Subcutaneous adipose tissue (tissue), 4 donors: Measurements from ENCODE around the gene TMEM132C. TPM values are rescaled to one million over a fixed set of nuclear protein-coding genes. Genes with fewer than 3 reads are reported as not detected.

ENCODE experiments used
- CTCF ChIP-seq: fragments of 450-650 bp; IDR thresholded peaks from one replicate; pipeline ENCODE4 v1.5.1; 2016; ENCODE audit warnings: low read depth, mild to moderate bottlenecking, control low read depth, antibody characterized with exemption, moderate library complexity
- total RNA-seq, 4 donors: library from RNA; depleted of rRNA; stranded (reverse); fragments of >200 nt; gene quantifications; one replicate each; pipeline ENCODE4 v1.1.0, GENCODE V29; 2016

Gene TMEM132C
- total RNA-seq, 4 donors from 2014 or later: 44.2 to 73.5 (median 67.8) TPM

GRCh38 chr12:128536810-128537209 lies 269.8 kb downstream of the TMEM132C start:
- TF ChIP-seq CTCF: no peak

DNA sequence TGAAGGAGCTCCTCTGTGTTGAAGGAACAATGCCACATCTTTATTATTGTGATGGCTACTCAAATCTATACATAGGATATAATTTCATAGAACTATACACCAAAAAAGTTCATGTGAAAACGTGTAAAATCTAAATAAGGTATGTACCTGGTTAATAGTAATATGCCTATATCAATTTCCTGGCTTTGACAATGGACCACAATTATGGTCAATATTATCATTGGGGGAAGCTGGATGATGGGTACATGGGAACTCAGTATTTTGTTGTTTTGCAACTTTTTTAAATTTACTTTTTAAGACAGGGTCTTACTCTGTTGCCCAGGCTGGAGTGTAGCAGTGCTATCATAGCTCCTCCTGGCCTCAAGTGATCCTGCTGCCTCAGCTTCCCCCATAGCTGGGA lies 270.7 kb downstream of the TMEM132C start:
- no peak for TF ChIP-seq CTCF

- no peak for TF ChIP-seq CTCF
These were observed 275.9 kb downstream of the TMEM132C start for GRCh38 chr12:128542844-128543243.

DNA sequence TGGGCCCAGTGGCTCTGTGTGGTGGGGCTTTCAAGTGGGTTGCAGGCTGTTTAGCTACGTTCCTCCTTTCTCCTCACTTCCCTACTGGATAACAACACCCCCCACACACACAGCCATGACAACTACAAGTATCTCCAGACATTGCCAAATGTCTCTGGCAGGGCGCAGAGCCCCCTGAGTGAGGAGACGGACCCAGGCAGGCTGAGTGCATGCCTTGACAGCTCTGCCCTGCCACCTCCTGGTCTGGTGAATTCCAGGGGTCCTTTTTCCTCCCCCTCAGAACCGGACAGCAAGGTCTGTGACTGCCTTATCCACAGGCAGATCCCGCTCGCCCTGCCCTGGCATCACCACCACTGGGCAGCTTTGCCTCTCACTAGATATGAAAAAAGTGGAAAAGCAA lies 276.5 kb downstream of the TMEM132C start:
- TF ChIP-seq CTCF: no peak

- no peak for TF ChIP-seq CTCF
These were observed 277.0 kb downstream of the TMEM132C start for GRCh38 chr12:128543971-128544370.

DNA sequence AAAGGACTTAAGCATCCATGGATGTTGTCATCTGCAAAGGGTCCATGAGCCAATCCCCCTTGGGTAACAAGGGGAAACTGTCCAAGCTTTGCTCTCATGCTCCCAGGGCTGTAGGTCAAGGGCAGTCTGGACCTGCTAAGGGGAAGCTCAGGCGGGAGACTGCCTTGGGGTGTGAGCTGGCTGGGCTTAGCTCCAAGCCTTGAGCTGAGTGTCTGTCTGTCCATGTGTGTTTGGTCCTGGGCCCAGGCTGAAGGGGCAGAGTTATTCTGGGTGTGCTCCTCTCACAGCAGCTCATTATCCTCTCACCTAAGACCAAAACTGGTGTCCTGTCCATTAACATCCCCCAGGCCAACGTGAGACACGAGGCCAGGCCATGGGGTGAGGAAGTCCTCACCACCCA lies 282.0 kb downstream of the TMEM132C start:
- TF ChIP-seq CTCF: no peak

GRCh38 chr12:128549601-128550218 lies 282.7 kb downstream of the TMEM132C start:
- no peak for TF ChIP-seq CTCF
